ENCODE measurements around the gene ZCCHC14.
"Not testable (repeated sequence)": the region's sequence is repeated elsewhere in the genome, so short reads cannot be mapped to it uniquely, and the experiment has no call there.

The ZCCHC14 gene

GRCh38 chr16:87497023-87497766, 4.4 kb upstream of the ZCCHC14 start:
- not testable (repeated sequence) for DNase-seq (ENCODE audit: low read depth, low spot score)

GRCh38 chr16:87496447-87496801, 3.6 kb upstream of the ZCCHC14 start:
- no peak for DNase-seq (ENCODE audit: low read depth, low spot score)

GRCh38 chr16:87495578-87496446, 3.0 kb upstream of the ZCCHC14 start:
- no peak for DNase-seq (ENCODE audit: low read depth, low spot score)

- peak; percentile 64 for DNase-seq (ENCODE audit: low read depth, low spot score)
Observed at GRCh38 chr16:87493608-87494280, 920 bp upstream of the ZCCHC14 start.

- no peak for DNase-seq (ENCODE audit: low read depth, low spot score)
Observed at GRCh38 chr16:87492291-87492630, 563 bp downstream of the ZCCHC14 start.

GRCh38 chr16:87491522-87492290, 1.1 kb downstream of the ZCCHC14 start:
- peak; percentile 41 for DNase-seq (ENCODE audit: low read depth, low spot score)

GRCh38 chr16:87490799-87491521, 1.9 kb downstream of the ZCCHC14 start:
- DNase-seq (ENCODE audit: low read depth, low spot score) = peak; percentile 34

GRCh38 chr16:87490096-87490798, 2.6 kb downstream of the ZCCHC14 start:
- DNase-seq (ENCODE audit: low read depth, low spot score) = peak; percentile 24

- DNase-seq (ENCODE audit: low read depth, low spot score) = no peak
Observed at GRCh38 chr16:87489434-87490045, 3.3 kb downstream of the ZCCHC14 start.

GRCh38 chr16:87488960-87489359, 3.9 kb downstream of the ZCCHC14 start:
- not testable (repeated sequence) for DNase-seq (ENCODE audit: low read depth, low spot score)

- peak; percentile 70 for DNase-seq (ENCODE audit: low read depth, low spot score)
Observed at GRCh38 chr16:87487361-87487924, 5.4 kb downstream of the ZCCHC14 start.

- DNase-seq (ENCODE audit: low read depth, low spot score) = no peak
Observed at GRCh38 chr16:87486713-87487247, 6.0 kb downstream of the ZCCHC14 start.

GRCh38 chr16:87486282-87486681, 6.5 kb downstream of the ZCCHC14 start:
- no peak for DNase-seq (ENCODE audit: low read depth, low spot score)

GRCh38 chr16:87485792-87486191, 7.0 kb downstream of the ZCCHC14 start:
- DNase-seq (ENCODE audit: low read depth, low spot score) = not testable (repeated sequence)

GRCh38 chr16:87484487-87485331, 8.1 kb downstream of the ZCCHC14 start:
- DNase-seq (ENCODE audit: low read depth, low spot score) = no peak

GRCh38 chr16:87483481-87483880, 9.3 kb downstream of the ZCCHC14 start:
- no peak for DNase-seq (ENCODE audit: low read depth, low spot score)

- not testable (repeated sequence) for DNase-seq (ENCODE audit: low read depth, low spot score)
Observed at GRCh38 chr16:87482670-87483069, 10.2 kb downstream of the ZCCHC14 start.

- DNase-seq (ENCODE audit: low read depth, low spot score) = no peak
Observed at GRCh38 chr16:87482266-87482665, 10.6 kb downstream of the ZCCHC14 start.

Data from ELF-1 (cell line).